Testis (tissue), 2 donors: Measurements from ENCODE around the gene GSG1L.

Source experiments
- POLR2A ChIP-seq: fragments of 450-650 bp; IDR thresholded peaks from one replicate; pipeline ENCODE4 v1.6.1; 2017; ENCODE audit warnings: antibody characterized with exemption, mild to moderate bottlenecking, moderate library complexity
- TF ChIP-seq, protein P1 (sequence below), 3 experiments: fragments of 450-650 bp in 2 of 3; fragments of 200-600 bp in 1 of 3; sonication (generic) in 1 of 3; IDR thresholded peaks; one replicate each; pipeline ENCODE4 v1.5.1; 2016 to 2019; ENCODE audit warnings: antibody characterized with exemption in 3 of 3, mild to moderate bottlenecking in 2 of 3, moderate library complexity in 1 of 3

DNA sequence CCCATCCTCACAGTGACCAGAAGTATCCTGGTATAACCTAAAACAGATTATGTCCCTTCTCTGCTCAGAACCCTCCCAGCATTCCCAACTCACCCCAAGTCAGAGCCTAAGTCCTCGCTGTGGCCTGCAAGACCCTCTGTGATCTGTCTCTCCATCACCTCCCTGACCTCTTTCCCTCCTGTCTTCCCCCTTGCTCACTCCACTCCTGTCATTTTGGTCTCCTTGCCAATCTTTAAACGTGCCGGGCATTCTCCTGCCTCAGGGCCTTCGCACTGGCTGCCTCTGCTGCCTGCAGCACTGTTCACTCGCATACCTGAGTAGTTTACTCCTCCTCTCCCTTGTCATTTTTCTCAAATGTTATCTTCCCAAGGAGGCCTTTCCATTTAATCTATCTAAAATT, 97.7 kb downstream of the GSG1L start:
- no peak for TF ChIP-seq POLR2A
- TF ChIP-seq, protein P1, sequence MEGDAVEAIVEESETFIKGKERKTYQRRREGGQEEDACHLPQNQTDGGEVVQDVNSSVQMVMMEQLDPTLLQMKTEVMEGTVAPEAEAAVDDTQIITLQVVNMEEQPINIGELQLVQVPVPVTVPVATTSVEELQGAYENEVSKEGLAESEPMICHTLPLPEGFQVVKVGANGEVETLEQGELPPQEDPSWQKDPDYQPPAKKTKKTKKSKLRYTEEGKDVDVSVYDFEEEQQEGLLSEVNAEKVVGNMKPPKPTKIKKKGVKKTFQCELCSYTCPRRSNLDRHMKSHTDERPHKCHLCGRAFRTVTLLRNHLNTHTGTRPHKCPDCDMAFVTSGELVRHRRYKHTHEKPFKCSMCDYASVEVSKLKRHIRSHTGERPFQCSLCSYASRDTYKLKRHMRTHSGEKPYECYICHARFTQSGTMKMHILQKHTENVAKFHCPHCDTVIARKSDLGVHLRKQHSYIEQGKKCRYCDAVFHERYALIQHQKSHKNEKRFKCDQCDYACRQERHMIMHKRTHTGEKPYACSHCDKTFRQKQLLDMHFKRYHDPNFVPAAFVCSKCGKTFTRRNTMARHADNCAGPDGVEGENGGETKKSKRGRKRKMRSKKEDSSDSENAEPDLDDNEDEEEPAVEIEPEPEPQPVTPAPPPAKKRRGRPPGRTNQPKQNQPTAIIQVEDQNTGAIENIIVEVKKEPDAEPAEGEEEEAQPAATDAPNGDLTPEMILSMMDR (IDR thresholded peaks at IDR 0.05): no peak
